AG10803 (cell line): ENCODE results near the gene CSPG4.
A peak's percentile ranks its signal among the peaks of the same experiment; 100 is the strongest.

Source experiments
- DNase-seq: peaks from one replicate; pipeline ENCODE4 v3.0.0; 2010; ENCODE audit warnings: low read depth
- H3K4me3 ChIP-seq: 2 replicates; pipeline ENCODE4 v1.5.1; 2011; ENCODE audit warnings: mild to moderate bottlenecking, low read length, control low read depth
- TF ChIP-seq, protein P1 (sequence below): conservative IDR thresholded peaks from 2 replicates; pipeline ENCODE4 v1.5.1; 2011; ENCODE audit warnings: mild to moderate bottlenecking, low read length, control low read depth, inconsistent platforms

The CSPG4 gene

GRCh38 chr15:75727031-75727531, 14.4 kb upstream of the CSPG4 start:
- no peak overlapping the region for H3K4me3 ChIP-seq
- TF ChIP-seq, protein P1, sequence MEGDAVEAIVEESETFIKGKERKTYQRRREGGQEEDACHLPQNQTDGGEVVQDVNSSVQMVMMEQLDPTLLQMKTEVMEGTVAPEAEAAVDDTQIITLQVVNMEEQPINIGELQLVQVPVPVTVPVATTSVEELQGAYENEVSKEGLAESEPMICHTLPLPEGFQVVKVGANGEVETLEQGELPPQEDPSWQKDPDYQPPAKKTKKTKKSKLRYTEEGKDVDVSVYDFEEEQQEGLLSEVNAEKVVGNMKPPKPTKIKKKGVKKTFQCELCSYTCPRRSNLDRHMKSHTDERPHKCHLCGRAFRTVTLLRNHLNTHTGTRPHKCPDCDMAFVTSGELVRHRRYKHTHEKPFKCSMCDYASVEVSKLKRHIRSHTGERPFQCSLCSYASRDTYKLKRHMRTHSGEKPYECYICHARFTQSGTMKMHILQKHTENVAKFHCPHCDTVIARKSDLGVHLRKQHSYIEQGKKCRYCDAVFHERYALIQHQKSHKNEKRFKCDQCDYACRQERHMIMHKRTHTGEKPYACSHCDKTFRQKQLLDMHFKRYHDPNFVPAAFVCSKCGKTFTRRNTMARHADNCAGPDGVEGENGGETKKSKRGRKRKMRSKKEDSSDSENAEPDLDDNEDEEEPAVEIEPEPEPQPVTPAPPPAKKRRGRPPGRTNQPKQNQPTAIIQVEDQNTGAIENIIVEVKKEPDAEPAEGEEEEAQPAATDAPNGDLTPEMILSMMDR, result no peak
- DNase-seq, result no peak

DNA sequence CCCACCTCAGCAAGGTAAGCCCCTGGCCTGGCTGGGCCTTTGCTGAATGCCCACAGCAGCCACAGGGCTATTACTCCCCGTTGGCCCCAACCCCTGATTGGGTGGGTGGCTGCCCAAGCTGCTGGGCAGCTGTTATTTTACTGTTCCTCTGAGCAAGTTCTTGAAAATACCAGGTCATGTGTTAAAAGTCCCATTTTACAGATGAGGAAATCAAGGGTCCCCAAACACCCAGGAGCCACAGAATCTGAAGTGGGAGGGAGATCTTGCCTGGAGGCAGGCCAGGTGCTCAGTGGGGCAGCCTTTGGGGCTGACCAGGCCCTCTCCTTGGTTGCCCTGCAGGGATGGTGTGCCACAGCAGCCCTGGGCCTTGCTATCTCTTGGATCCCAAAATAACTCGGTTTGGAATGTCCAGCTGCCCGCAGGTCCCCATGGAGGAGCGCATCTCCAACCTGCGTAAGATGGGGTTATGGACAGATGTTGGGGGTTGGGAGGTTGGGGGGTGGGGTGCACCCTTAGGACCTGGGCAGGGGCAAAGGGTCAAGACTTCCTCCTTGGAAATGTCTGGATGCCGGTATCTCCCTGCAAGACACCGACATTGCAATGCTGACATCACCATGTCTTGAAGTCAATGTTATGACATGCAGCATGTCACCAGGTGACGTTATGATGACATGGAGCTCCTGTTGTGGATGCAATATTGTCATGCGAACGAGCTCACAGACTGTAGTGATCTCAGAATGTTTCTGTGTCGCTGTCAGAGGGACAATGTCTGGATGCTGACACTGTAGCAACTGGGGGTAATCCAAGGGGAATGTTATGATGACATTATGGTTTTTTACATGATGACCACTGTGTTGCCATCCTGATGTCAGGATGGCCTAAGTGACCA, 13.3 kb upstream of the CSPG4 start:
- no peak for DNase-seq
- TF ChIP-seq, protein P1, result no peak

DNA sequence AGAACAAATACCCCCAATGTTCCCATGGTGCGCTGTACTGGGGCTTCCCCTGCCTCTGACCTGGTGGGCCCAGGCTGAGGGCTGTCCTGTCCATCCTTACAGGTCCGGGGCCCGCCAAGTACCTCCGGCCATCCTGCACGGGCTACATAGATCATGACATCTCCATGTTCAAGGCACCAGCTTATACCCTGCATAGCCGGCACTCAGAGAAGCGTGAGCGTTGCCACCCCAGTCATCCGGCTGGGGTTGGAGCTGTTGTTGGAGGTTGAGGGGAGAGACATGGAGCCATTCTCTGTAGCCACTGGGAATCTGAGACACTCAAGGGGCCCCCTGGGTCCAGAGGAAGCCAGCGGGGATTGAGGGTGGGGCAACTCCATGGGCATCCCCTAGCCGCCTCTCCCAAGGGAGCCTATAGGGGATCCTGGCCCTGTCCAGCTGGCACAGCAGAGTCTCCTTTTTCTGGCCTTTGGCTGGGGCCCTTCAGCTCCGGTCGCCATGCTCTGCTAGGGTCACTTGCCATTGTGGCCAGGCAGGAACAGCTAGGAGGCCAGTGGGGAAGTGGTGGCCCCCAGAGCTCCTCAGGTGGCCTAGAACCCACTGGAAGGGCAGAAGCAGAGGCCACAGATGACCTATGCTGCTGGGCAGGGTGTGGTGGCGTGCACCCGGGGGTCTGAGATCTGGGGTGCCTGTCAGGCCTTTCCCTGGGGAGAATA, 12.5 kb upstream of the CSPG4 start:
- no peak for DNase-seq
- no peak overlapping the region for H3K4me3 ChIP-seq
- TF ChIP-seq, protein P1, result no peak

More for the DNA sequence above, 13.3 kb upstream of the CSPG4 start:
- no peak overlapping the region for H3K4me3 ChIP-seq

DNA sequence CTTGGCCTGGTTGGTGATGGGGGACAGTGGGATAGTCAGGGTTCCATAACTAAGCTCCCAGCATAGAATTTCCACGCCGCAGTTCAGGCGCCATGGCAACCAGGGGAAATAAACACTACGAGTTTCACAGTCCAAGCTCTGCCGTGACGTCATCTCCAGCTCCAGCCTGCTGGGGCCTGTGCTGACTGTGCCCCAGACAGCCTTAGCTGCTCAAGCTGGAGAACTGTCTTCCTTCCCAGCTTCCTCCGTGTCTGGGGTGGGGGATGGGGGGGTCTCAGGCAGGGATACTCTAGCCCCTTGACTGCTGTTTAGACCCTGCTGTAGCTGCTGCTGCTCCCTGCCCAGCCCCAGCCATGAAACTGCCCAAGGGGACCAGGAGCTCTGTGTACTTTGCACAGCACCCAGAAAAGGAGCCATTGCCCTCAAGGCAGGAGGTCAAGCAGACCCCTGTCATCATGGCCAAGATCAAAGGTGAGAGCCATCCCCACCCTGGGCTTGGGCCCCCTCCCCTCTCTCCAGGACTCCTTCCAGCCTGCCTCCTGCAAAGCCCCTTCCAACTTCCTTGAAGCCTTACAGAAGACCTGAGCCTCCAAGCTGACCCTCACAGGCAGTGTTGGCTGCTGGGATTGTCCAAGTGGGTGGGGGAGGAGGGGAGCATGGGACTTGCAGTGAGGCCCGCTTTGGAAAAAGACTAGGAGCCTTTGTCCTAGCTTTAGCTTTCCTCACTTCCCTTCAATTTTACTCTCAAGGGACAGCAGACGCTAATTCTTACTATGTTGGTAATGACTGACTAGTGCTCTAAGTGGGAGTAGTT, 11.4 kb upstream of the CSPG4 start:
- TF ChIP-seq, protein P1, result no peak
- peak; percentile 94 for DNase-seq
- no peak overlapping the region for H3K4me3 ChIP-seq

DNA sequence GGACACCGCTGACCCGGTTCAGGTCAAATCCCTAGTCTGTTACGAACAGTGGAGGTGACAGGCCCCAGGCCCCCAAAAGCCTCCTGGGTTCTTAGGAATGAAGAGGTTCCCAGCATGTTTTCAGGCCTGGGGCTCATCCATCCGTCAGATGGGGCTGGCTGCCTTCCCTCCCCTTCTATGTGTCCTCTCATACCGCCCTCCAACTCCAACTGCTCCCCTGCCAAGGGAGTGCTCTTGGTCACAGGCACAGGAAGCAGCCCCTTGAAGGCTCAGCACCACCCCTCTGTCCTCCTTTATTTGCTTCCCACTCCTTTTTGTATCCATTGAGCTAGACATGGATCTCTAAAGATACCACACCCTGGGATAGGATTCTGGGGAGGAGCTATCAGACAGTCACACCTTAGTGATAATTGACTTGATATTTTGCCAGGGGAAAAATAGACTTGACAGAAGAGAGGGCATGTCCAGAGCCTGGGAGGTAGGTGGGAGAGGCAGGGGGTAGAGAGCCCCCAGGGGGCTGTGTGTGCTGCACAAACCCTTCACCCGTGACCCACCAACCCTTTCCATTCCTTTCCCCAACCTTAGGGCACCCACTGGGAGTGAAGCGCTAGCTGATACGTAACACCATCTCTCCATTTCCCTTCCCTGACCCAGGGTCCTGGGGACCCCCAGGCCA, 10.7 kb upstream of the CSPG4 start:
- no peak overlapping the region for H3K4me3 ChIP-seq
- no peak for DNase-seq
- TF ChIP-seq, protein P1, result no peak
